AG04449 (cell line): ENCODE data around the gene PCP4L1.

Experiments
- CTCF ChIA-PET: fragments of 350-600 bp; formaldehyde crosslinking; extraction: SDS; loops from one replicate; lab custom pipeline; 2021; ENCODE audit warnings: antibody characterized with exemption; lab: Yijun Ruan, JAX
- POLR2A ChIA-PET: fragments of 400-600, 350-600 bp; formaldehyde crosslinking; extraction: SDS; loops from one replicate; lab custom pipeline; 2020; ENCODE audit warnings: antibody characterized with exemption, inconsistent platforms; lab: Yijun Ruan, JAX
- DNase-seq: peaks from one replicate; pipeline ENCODE4 v3.0.0-alpha.2; 2010; ENCODE audit warnings: low read depth, low spot score
- H3K4me3 ChIP-seq: 2 replicates; pipeline ENCODE4 v1.5.1; 2011; ENCODE audit warnings: low read depth, mild to moderate bottlenecking, control low read depth, low read length
- CTCF ChIP-seq: IDR thresholded peaks from one replicate; pipeline ENCODE4 v1.5.1; 2011; ENCODE audit warnings: mild to moderate bottlenecking, moderate library complexity, low read length, control low read depth, inconsistent platforms; ENCODE audit not compliant: insufficient read depth; ENCODE audit errors: missing control alignments

Gene PCP4L1

GRCh38 chr1:161287482-161288054 is 29.0 kb downstream of the PCP4L1 start:
- CTCF ChIA-PET = interaction anchor here (1.4 to 3.2 kb wide), 2 partner anchors 9 to 60 kb away, joined by 5 to 26 read pairs; partner anchors contain the start of gene TOMM40L
- DNase-seq = no peak
- no peak overlapping the region for H3K4me3 ChIP-seq
- no peak for TF ChIP-seq CTCF
- POLR2A ChIA-PET = no interaction called here

- ChIA-PET CTCF (interaction anchor here (0.6 to 7.5 kb wide), 31 partner anchors 8 to 99 kb away, joined by 3 to 191 read pairs (median 7); partner anchors contain the start of genes APOA2, PCP4L1, SDHC and TOMM40L), POLR2A (no interaction called here)
- no peak overlapping the region for H3K4me3 ChIP-seq
- TF ChIP-seq CTCF = no peak
- DNase-seq = no peak
Measured at GRCh38 chr1:161290779-161291178, 32.2 kb downstream of the PCP4L1 start.

- H3K4me3 ChIP-seq = no peak overlapping the region
- no peak for DNase-seq
- TF ChIP-seq CTCF = no peak
- POLR2A ChIA-PET = no interaction called here
- CTCF ChIA-PET = interaction anchor here (1.0 to 2.2 kb wide), 2 partner anchors 11 to 71 kb away, joined by 3 to 10 read pairs; partner anchors contain the start of gene TOMM40L
Measured at GRCh38 chr1:161297415-161297814, 38.9 kb downstream of the PCP4L1 start.

GRCh38 chr1:161298116-161298515 is 39.6 kb downstream of the PCP4L1 start:
- no peak overlapping the region for H3K4me3 ChIP-seq
- no peak for DNase-seq
- ChIA-PET POLR2A (no interaction called here), CTCF (interaction anchor here (2.2 kb wide), 1 partner anchor 72 kb away, joined by 10 read pairs; the partner anchor contains the start of gene TOMM40L)
- no peak for TF ChIP-seq CTCF

GRCh38 chr1:161299347-161299746 is 40.8 kb downstream of the PCP4L1 start:
- CTCF ChIA-PET = interaction anchor here (1.9 kb wide), 1 partner anchor 106 kb away, joined by 4 read pairs; no protein-coding TSS in a partner anchor
- POLR2A ChIA-PET = no interaction called here
- TF ChIP-seq CTCF = no peak
- no peak for DNase-seq
- H3K4me3 ChIP-seq = no peak overlapping the region

- POLR2A ChIA-PET = no interaction called here
- H3K4me3 ChIP-seq = no peak overlapping the region
- CTCF ChIA-PET = interaction anchor here (1.9 to 4.9 kb wide), 2 partner anchors 10 to 107 kb away, joined by 4 to 24 read pairs; no protein-coding TSS in a partner anchor
- no peak for DNase-seq
- TF ChIP-seq CTCF = no peak
Measured at GRCh38 chr1:161300478-161300877, 41.9 kb downstream of the PCP4L1 start.
